HG03045 (cell line): ENCODE results near the gene MTERF2.

Source experiments
- ATAC-seq: cut with Tn5 transposase; IDR thresholded peaks from one replicate; pipeline ENCODE4 v1.9.1; 2021; ENCODE audit warnings: mild to moderate bottlenecking, moderate library complexity; ENCODE audit not compliant: unreplicated experiment

MTERF2 gene

DNA sequence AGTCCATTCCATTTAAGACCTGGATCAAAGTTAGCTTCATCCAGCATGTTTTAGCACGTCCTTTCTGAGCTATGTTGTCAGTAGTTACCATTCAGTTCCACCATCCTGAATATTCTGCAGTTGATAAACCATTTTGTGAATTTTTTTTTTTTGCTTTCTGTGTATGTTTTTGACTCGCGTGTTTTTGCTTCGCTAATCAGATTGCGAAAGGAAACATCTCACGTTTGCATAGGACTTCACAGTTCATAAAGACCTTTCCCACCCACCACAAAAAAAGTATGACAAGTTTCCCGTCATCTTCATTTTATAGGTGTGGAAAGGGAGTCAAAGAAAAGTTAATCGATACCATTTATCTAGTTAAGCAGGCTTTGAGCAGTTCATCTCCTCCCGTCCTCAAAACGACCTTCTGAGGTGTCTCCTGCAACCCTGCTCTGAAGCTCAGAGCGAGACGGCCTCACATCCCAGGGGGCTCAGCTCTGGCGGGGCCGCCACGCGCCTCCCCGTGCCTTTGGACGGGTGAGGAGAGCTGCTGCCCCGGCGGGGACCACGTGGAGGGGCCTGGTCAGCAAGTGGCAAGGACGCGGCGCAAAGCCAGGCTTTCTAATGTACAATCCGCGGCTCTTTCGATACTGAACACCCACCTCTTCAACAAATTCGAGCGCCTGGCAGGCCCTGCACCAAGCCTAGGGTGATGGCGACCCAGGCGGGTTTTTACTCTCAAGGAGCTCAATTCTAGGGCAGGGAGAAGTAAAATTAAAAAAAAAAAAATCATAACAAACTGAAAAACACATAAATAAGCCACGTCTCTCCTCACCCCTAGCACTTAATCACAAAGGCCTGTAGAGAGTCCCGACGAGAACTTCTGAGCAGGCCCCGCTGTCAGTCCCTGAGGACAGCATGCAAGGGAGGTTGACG lies 32.2 kb downstream of the MTERF2 start:
- ATAC-seq: no peak

DNA sequence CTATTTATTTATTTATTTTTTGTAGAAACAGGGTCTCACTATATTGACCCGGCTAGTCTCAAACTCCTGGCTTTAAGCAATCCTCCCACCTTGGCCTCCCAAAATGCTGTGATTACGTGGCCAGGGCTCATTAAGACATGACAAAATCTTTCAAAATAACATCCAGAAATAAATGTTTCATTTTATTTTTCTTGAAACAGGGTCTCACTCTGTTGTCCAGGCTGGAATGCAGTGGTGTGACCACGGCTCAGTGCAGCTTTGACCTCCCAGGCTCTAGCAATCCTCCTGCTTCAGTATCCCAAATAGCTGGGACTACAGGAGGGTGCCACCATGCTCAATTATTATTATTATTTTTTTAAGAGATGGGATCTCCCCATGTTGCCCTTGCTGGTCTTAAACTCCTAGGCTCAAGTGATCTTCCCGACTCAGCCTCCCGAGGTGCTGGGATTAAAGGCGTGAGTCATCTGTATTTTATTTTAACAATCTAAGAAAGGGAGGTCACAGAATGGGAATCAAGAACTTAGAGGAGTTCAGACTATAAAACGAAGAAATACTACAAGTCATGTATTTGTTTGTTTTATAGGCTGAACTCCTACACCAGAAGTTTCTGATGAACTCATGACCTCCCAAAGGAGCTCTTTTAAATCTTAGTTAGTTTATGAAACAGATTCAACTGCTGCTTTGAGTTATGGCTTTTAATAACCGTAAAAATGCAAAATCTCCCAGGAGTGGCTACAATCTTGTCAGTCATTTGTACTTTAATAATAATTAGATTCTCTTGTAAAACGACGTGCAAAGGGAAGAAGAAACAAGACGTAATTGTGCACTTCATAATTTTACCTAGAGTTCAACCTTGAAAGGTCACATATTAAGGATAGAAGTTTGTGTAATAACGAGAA lies 33.3 kb downstream of the MTERF2 start:
- ATAC-seq: no peak

GRCh38 chr12:106950591-106950990 lies 36.4 kb downstream of the MTERF2 start:
- ATAC-seq: no peak

DNA sequence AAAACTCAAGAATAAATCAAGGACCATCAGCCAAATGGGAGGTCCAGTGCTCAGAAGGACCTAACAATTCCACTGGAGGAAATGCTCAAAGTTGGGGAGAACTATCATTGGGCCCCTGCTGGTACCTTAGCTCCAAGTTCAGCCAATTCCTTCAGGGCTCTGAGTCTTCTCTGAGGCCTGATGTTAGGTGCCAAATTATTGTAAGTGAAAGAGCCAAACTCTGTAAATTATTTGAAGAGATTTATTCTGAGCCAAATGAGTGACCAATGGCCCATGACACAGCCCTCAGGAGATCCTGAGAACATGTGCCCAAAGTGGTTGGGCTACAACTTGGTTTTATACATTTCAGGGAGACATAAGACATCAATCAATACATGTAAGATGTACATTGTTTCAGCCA lies 39.5 kb downstream of the MTERF2 start:
- no peak for ATAC-seq

- no peak for ATAC-seq
Observed at GRCh38 chr12:106945261-106945851, 41.6 kb downstream of the MTERF2 start.

GRCh38 chr12:106942775-106943174 lies 44.2 kb downstream of the MTERF2 start:
- ATAC-seq: no peak

DNA sequence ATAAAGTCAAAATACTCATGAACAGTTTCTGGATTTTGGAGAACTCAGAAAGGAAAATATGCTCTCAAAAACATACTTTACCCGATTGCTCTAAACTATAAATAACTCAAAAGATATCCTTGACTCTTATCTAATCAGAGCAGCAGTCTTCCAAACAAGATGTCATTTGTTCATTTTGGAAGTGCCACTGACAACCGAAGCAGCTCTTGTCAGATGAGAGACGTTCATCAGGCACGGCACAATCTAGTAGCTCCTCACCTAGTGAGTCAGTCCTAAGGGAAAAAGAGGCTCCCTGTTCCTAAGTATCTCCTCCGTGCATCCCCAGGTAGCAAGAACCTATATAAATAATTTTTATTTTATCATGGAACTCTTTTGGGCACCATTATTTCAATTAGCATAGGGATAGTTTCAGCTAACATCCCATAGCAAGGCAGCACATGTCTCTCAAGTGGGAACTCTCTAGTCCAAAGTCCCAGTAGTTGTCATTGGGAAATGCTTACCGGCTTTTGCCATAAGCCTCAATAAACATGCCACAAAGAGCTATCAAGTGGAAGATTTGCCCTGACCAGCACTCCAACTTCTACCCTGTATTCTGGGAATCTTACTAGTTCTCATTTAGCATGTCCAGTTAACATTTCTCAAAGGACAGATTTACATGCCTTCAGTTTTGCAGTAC lies 45.3 kb downstream of the MTERF2 start:
- ATAC-seq: no peak

DNA sequence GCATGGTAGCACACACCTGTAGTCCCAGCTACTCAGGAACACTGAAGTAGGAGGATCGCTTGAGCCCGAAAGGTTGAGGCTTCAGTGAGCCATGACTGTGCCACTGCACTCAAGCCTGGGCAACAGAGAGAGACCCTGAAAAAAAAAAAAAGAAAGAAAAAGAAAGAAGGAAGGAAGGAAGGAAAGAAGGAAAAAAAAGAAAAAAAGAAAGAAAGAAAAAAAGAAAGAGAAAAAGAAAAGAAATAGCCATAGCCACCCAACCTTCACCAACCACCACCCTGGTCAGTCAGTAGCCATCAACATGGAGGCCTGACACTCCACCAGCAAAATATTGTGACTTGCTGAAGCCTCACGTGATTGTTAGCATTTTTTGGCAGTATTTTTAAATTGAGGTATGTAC lies 52.7 kb downstream of the MTERF2 start:
- no peak for ATAC-seq
